Mucosa of gallbladder (tissue), 1 donor: ENCODE measurements around the gene NOL9. TPM values are rescaled to one million over a fixed set of nuclear protein-coding genes. Genes with fewer than 3 reads are reported as not detected.

Source experiments
- total RNA-seq: library from RNA; stranded (reverse); gene quantifications from one replicate; pipeline ENCODE4 v1.2.1, GENCODE V29; 2021
- donor health status: DM: no; HTN: no; CAD: no.

Gene NOL9
- total RNA-seq, 1 donor from 2014 or later: 24.2 TPM

Other genes with a start within 250 kb of the NOL9 start
- gene ACOT7, start 160.7 kb downstream of the NOL9 start, total RNA-seq: 21.4 TPM
- gene HES2, start 134.6 kb downstream of the NOL9 start, total RNA-seq: 0.09 TPM
- gene ESPN, start 129.7 kb downstream of the NOL9 start, total RNA-seq: 3.1 TPM
- gene TNFRSF25, start 88.3 kb downstream of the NOL9 start, total RNA-seq: 20.6 TPM
- gene PLEKHG5, start 62.8 kb downstream of the NOL9 start, total RNA-seq: 18.5 TPM
- gene TAS1R1, start 794 bp upstream of the NOL9 start, total RNA-seq: 0.49 TPM
- 55.1 TPM for gene ZBTB48, start 25.5 kb upstream of the NOL9 start, total RNA-seq
- 42.4 TPM for gene KLHL21, start 48.4 kb upstream of the NOL9 start, total RNA-seq
- 15.1 TPM for gene PHF13, start 59.2 kb upstream of the NOL9 start, total RNA-seq
- 25.2 TPM for gene THAP3, start 70.4 kb upstream of the NOL9 start, total RNA-seq
- gene DNAJC11, start 147.3 kb upstream of the NOL9 start, total RNA-seq: 45.6 TPM
- gene CAMTA1, start 230.9 kb upstream of the NOL9 start, total RNA-seq: 67.9 TPM